Loucy (cell line): ENCODE measurements around the gene PREPL.

ENCODE experiments used
- H2AFZ ChIP-seq: fragments of 200-600 bp; sonication (generic); 2 replicates; pipeline ENCODE4 v1.6.0; 2016; ENCODE audit warnings: antibody characterized with exemption, mild to moderate bottlenecking, low read length, moderate library complexity
- H3F3A ChIP-seq: fragments of 200-600 bp; 2 replicates; pipeline ENCODE4 v1.6.0; 2016; ENCODE audit warnings: antibody characterized with exemption, low read depth, mild to moderate bottlenecking
- H3K27me3 ChIP-seq: fragments of 200-600 bp; sonication (generic); 2 replicates; pipeline ENCODE4 v1.6.1; 2014; ENCODE audit warnings: low read length, mild to moderate bottlenecking; ENCODE audit not compliant: insufficient read depth, poor library complexity, severe bottlenecking
- H3K36me3 ChIP-seq: fragments of 200-600 bp; sonication (generic); 2 replicates; pipeline ENCODE4 v1.6.1; 2016; ENCODE audit warnings: low read length; ENCODE audit not compliant: insufficient read depth
- H3K4me1 ChIP-seq: fragments of 200-600 bp; sonication (generic); 2 replicates; pipeline ENCODE4 v1.5.1; 2014; ENCODE audit warnings: low read length, mild to moderate bottlenecking; ENCODE audit not compliant: insufficient read depth, poor library complexity, severe bottlenecking
- H3K4me2 ChIP-seq: fragments of 200-600 bp; sonication (generic); 2 replicates; pipeline ENCODE4 v1.6.0; 2014; ENCODE audit warnings: antibody characterized with exemption, low read length, low read depth, mild to moderate bottlenecking; ENCODE audit not compliant: poor library complexity, severe bottlenecking
- H3K4me3 ChIP-seq: fragments of 200-600 bp; sonication (generic); 2 replicates; pipeline ENCODE4 v1.5.1; 2014; ENCODE audit warnings: low read length, mild to moderate bottlenecking, mixed read lengths; ENCODE audit not compliant: poor library complexity, severe bottlenecking
- H3K79me2 ChIP-seq: fragments of 200-600 bp; sonication (generic); 2 replicates; pipeline ENCODE4 v1.6.1; 2014; ENCODE audit warnings: low read length; ENCODE audit not compliant: insufficient read depth
- H3K9ac ChIP-seq: fragments of 200-600 bp; sonication (generic); 2 replicates; pipeline ENCODE4 v1.6.0; 2014; ENCODE audit warnings: mild to moderate bottlenecking, low read depth, low read length, moderate library complexity; ENCODE audit not compliant: poor library complexity, severe bottlenecking
- H3K9me2 ChIP-seq: fragments of 200-600 bp; sonication (generic); replicated peaks from 2 replicates; pipeline ENCODE4 v1.6.1; 2016; ENCODE audit warnings: low read depth, low read length, mixed read lengths
- H3K9me3 ChIP-seq: fragments of 200-600 bp; sonication (generic); 2 replicates; pipeline ENCODE4 v1.6.1; 2014; ENCODE audit warnings: mild to moderate bottlenecking, antibody characterized with exemption, low read length, low read depth; ENCODE audit not compliant: insufficient read depth
- H4K20me1 ChIP-seq: fragments of 200-600 bp; sonication (generic); 2 replicates; pipeline ENCODE4 v1.6.0; 2014; ENCODE audit warnings: antibody characterized with exemption, low read length, mild to moderate bottlenecking; ENCODE audit not compliant: insufficient read depth, poor library complexity, severe bottlenecking
- EZH2phosphoT487 ChIP-seq: fragments of 200-600 bp; IDR thresholded peaks from 2 replicates; pipeline ENCODE4 v1.6.1; 2018; ENCODE audit warnings: antibody characterized with exemption, mild to moderate bottlenecking, moderate library complexity, borderline replicate concordance
- TF ChIP-seq, protein P1 (sequence below): fragments of 200-600 bp; sonication (generic); conservative IDR thresholded peaks from 2 replicates; pipeline ENCODE4 v1.5.1; 2014; ENCODE audit warnings: mild to moderate bottlenecking, antibody characterized with exemption, low read length

Gene PREPL

GRCh38 chr2:44347526-44347925 is 13.8 kb downstream of the PREPL start:
- H2AFZ ChIP-seq: no peak overlapping the region
- H3K9me3 ChIP-seq: no peaks in the 10 kb centered on the region
- no peak for TF ChIP-seq EZH2phosphoT487
- TF ChIP-seq, protein P1, sequence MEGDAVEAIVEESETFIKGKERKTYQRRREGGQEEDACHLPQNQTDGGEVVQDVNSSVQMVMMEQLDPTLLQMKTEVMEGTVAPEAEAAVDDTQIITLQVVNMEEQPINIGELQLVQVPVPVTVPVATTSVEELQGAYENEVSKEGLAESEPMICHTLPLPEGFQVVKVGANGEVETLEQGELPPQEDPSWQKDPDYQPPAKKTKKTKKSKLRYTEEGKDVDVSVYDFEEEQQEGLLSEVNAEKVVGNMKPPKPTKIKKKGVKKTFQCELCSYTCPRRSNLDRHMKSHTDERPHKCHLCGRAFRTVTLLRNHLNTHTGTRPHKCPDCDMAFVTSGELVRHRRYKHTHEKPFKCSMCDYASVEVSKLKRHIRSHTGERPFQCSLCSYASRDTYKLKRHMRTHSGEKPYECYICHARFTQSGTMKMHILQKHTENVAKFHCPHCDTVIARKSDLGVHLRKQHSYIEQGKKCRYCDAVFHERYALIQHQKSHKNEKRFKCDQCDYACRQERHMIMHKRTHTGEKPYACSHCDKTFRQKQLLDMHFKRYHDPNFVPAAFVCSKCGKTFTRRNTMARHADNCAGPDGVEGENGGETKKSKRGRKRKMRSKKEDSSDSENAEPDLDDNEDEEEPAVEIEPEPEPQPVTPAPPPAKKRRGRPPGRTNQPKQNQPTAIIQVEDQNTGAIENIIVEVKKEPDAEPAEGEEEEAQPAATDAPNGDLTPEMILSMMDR: no peak
- H3K9me2 ChIP-seq: no peaks in the 10 kb centered on the region
- H3K4me3 ChIP-seq: no peak overlapping the region
- H3K4me2 ChIP-seq: no peak overlapping the region
- H3K27me3 ChIP-seq: no peaks in the 10 kb centered on the region
- 0 out of 2 replicates have a peak, but pooled peaks cover 3% of the 10 kb centered on the region for H3K36me3 ChIP-seq
- H3K9ac ChIP-seq: no peak overlapping the region
- H3K4me1 ChIP-seq: no peaks in the 10 kb centered on the region
- no peaks in the 10 kb centered on the region for H3K79me2 ChIP-seq
- no peaks in the 10 kb centered on the region for H4K20me1 ChIP-seq
- H3F3A ChIP-seq: no peaks in the 10 kb centered on the region

DNA sequence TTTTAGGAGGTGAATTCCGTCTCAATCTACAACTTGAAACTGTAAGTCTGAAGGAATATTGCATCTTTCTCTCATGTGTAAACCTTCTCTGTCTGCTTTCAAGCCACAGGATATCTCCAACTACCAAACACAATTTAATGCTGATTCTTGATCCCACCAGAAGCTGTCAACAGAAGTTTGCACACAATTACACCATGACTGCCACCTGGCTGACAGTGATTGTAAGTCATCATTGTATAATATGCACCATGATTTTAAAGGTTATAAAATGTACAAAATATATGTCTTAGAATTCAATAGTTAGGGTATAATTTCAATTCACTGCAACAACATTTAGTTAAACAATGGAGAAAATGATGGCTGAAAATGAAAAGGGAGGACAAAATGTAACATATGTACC is 18.4 kb downstream of the PREPL start:
- Histone ChIP-seq H4K20me1 (no peaks in the 10 kb centered on the region), H3K27me3 (no peaks in the 10 kb centered on the region), H3K9ac (no peak overlapping the region), H3K9me3 (no peaks in the 10 kb centered on the region), H3K9me2 (no peaks in the 10 kb centered on the region), H3K4me3 (no peak overlapping the region), H3K4me2 (no peak overlapping the region), H3K36me3 (peaks cover 21% of the 10 kb centered on the region; the same call in 1 of the 2 replicates), H3F3A (no peaks in the 10 kb centered on the region), H2AFZ (no peak overlapping the region), H3K79me2 (no peaks in the 10 kb centered on the region), H3K4me1 (no peaks in the 10 kb centered on the region)
- TF ChIP-seq, protein P1: peak; percentile 74
- TF ChIP-seq EZH2phosphoT487: no peak

DNA sequence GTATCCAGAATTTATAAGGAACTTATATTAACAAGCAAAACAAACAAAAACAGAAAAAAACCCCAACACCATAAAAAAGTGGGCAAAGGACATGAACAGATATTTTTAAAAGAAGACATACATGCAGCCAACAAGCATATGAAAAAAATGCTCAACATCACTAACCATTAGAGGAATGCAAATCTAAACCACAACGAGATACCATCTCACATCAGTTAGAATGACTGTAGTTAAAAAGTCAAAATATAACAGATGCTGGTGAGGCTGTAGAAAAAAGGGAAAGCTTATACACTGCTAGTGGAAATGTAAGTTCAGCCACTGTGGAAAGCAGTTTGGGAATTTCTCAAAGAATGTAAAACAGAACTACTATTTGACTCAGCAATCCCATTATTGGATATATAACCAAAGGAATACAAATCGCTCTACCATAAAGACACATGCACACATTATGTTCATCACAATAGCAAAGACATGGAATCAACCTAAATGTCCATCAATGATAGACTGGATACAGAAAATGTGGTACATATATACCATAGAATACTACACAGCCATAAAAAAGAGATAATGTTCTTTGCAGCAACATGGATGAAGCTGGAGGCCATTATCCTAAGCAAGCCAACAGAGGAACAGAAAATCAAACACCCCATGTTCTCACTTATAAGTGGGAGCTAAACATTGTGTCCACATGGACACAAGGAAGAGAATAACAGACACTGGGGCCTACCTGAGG is 25.3 kb downstream of the PREPL start:
- no peak overlapping the region for H3K4me3 ChIP-seq
- no peaks in the 10 kb centered on the region for H3K9me2 ChIP-seq
- peaks cover 6% of the 10 kb centered on the region; the same call in 1 of the 2 replicates for H3K9me3 ChIP-seq
- no peaks in the 10 kb centered on the region for H3F3A ChIP-seq
- no peaks in the 10 kb centered on the region for H3K27me3 ChIP-seq
- no peak overlapping the region for H3K9ac ChIP-seq
- TF ChIP-seq, protein P1: no peak
- TF ChIP-seq EZH2phosphoT487: no peak
- H3K79me2 ChIP-seq: no peaks in the 10 kb centered on the region
- peaks cover 46% of the 10 kb centered on the region; the same call in 1 of the 2 replicates for H3K36me3 ChIP-seq
- H4K20me1 ChIP-seq: no peaks in the 10 kb centered on the region
- H2AFZ ChIP-seq: no peak overlapping the region
- no peak overlapping the region for H3K4me2 ChIP-seq
- H3K4me1 ChIP-seq: no peaks in the 10 kb centered on the region
